Fibroblast of mammary gland (primary cell): Measurements from ENCODE around the gene NAV3.

ENCODE experiments used
- DNase-seq: peaks from one replicate; pipeline ENCODE4 v3.0.0-alpha.2; 2010; ENCODE audit warnings: low read depth
- H3K4me3 ChIP-seq: 2 replicates; pipeline ENCODE4 v1.5.1; 2011; ENCODE audit warnings: low read depth, mild to moderate bottlenecking, low read length, moderate library complexity; ENCODE audit not compliant: control insufficient read depth
- CTCF ChIP-seq: conservative IDR thresholded peaks from 2 replicates; pipeline ENCODE4 v1.5.1; 2011; ENCODE audit warnings: low read depth, low read length, inconsistent platforms; ENCODE audit not compliant: control insufficient read depth, insufficient read depth

Gene NAV3

DNA sequence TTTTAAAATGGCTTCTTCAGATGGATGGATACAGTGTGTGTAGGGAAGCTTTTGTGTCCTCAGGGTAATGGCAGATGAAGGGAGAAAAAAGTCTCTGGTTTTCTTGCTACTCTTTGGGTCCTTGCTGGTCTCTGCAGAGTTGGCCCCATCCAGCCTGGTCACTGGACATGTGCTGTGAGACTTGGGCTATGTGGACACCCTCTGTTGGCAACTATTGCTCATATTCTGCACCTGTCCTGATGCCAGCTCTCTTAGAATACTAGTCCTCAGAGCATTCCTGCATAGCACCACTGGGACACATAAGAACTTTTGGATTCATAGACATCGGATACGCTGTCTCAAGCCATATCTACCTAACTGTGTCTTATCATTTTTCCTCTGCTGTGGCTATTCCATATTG, 20.0 kb downstream of the NAV3 start:
- H3K4me3 ChIP-seq, result no peak overlapping the region
- no peak for DNase-seq
- TF ChIP-seq CTCF, result no peak

DNA sequence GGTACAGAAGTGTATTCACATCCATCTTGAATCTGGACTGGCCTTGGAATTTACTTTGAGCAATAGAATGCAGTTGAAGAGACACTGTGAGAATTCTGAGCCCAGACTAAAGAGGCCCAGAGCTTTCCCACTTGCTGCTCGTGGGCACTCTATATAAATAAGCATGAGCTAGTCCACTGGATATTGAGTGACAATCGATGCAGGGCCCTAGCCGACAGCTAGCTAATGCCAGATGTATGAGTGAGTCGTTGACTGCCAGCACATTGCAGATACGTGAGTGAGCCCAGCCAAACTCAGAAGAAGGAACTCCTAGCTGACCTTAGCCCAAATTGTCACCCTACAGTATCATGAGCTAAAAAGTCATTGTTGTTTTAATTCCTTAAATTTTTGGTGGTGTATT, 24.9 kb downstream of the NAV3 start:
- no peak for TF ChIP-seq CTCF
- peak; percentile 52 for DNase-seq
- no peak overlapping the region for H3K4me3 ChIP-seq

DNA sequence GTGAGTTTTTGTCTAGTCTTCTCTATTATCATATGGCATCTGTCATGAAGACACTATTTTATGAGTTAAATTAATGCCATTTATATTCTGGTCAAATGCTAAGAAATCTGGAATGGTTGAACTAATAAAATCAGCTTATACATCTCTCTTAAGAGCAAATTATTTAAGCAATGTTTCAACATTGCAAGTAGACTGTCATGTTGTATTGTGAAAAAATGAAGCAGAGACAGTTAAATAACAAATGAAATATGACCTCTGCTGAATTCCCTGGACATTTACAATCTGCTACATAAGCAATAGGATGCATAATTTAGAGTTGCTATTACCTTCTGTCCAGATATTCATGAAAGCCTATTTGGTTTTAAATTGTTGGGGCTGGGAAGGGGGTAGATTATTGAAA, 30.6 kb downstream of the NAV3 start:
- no peak overlapping the region for H3K4me3 ChIP-seq
- no peak for DNase-seq
- no peak for TF ChIP-seq CTCF

- TF ChIP-seq CTCF, result no peak
- DNase-seq, result no peak
These were observed 34.5 kb downstream of the NAV3 start for GRCh38 chr12:77865178-77865577.

GRCh38 chr12:77878901-77879300, 48.2 kb downstream of the NAV3 start:
- DNase-seq, result no peak
- no peak overlapping the region for H3K4me3 ChIP-seq
- TF ChIP-seq CTCF, result no peak

More at GRCh38 chr12:77865178-77865577, 34.5 kb downstream of the NAV3 start:
- no peak overlapping the region for H3K4me3 ChIP-seq

DNA sequence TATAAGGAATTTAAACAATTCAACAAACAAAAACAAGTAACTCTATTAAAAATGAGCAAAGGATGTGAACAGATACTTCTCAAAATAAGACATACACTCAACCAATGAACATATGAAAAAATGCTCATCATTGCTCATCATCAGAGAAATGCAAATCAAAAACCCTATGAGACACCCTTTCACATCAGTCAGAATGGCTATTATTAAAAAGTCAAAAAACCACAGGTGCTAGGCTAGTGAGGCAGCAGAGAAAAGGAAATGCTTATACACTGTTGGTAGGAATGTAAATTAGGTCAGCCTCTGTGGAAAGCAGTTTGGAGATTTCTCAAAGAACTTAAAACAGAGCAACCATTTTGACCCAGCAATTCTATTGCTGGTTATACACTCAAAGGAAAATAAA, 52.0 kb downstream of the NAV3 start:
- TF ChIP-seq CTCF, result no peak
- H3K4me3 ChIP-seq, result no peak overlapping the region
- DNase-seq, result no peak

GRCh38 chr12:77888611-77889010, 57.9 kb downstream of the NAV3 start:
- no peak for TF ChIP-seq CTCF
- H3K4me3 ChIP-seq, result no peak overlapping the region
- peak; percentile 95 for DNase-seq
